H1 (cell line): ENCODE results near the gene CCT6A. TPM values are rescaled to one million over a fixed set of nuclear protein-coding genes. Genes with fewer than 3 reads are reported as not detected.

Experiments used
- CTCF ChIA-PET: fragments of 300-600 bp; sonication (Branson Sonifier 250); formaldehyde crosslinking; loops from one replicate; lab custom pipeline; 2021; ENCODE audit not compliant: partially characterized antibody; lab: Charles Lee
- POLR2A ChIA-PET: fragments of 300-600 bp; sonication (Branson Sonifier 250); formaldehyde crosslinking; loops from one replicate; lab custom pipeline; 2021; ENCODE audit warnings: inconsistent platforms; ENCODE audit not compliant: partially characterized antibody; lab: Charles Lee
- DNase-seq, 2 experiments: peaks; one replicate each; pipeline versions ENCODE4 v3.0.0 to v3.0.0-alpha.2; 2010 to 2022; ENCODE audit warnings: low spot score in 2 of 2, low read depth in 1 of 2, mixed read lengths in 1 of 2
- FAIRE-seq: peaks from 2 replicates; lab custom pipeline; 2011; peaks lifted over from hg19 to GRCh38; lab: Jason Lieb, UNC
- H2AFZ ChIP-seq: 2 replicates; pipeline ENCODE4 v1.8.1; 2012; ENCODE audit warnings: low read length, inconsistent platforms
- H2AK5ac ChIP-seq: 2 replicates; pipeline ENCODE4 v1.6.1; 2013; ENCODE audit warnings: low read depth, low read length
- H2BK120ac ChIP-seq: replicated peaks from 2 replicates; pipeline ENCODE3; 2013; ENCODE audit warnings: low read depth, low read length, inconsistent platforms
- H2BK12ac ChIP-seq: 2 replicates; pipeline ENCODE4 v1.6.1; 2013; ENCODE audit warnings: low read depth, low read length
- H2BK15ac ChIP-seq: 2 replicates; pipeline ENCODE4 v1.6.1; 2013; ENCODE audit warnings: low read length
- H2BK20ac ChIP-seq: 2 replicates; pipeline ENCODE4 v1.6.1; 2013; ENCODE audit warnings: low read length
- H2BK5ac ChIP-seq: 2 replicates; pipeline ENCODE4 v1.6.1; 2013; ENCODE audit warnings: low read depth, low read length
- H3K14ac ChIP-seq: 2 replicates; pipeline ENCODE4 v1.6.1; 2013; ENCODE audit warnings: inconsistent platforms; ENCODE audit not compliant: insufficient read length
- H3K18ac ChIP-seq: 2 replicates; pipeline ENCODE4 v1.6.1; 2013; ENCODE audit warnings: low read length; ENCODE audit errors: extremely low read depth
- H3K23ac ChIP-seq: 2 replicates; pipeline ENCODE4 v1.6.1; 2013; ENCODE audit warnings: inconsistent platforms; ENCODE audit not compliant: insufficient read length
- H3K23me2 ChIP-seq: 2 replicates; pipeline ENCODE4 v1.6.1; 2013; ENCODE audit warnings: low read depth, low read length
- H3K27ac ChIP-seq: 2 replicates; pipeline ENCODE4 v1.6.1; 2011; ENCODE audit warnings: low read depth, low read length, inconsistent platforms
- H3K27me3 ChIP-seq, 4 experiments: replicated peaks in 1 of 4; 1 replicate in 1 of 4; 2 replicates in 3 of 4; pipeline versions ENCODE4 v1.6.1 to v1.8.1; 2011 to 2013; ENCODE audit warnings: low read length in 3 of 4, mild to moderate bottlenecking in 3 of 4, inconsistent platforms in 2 of 4, mixed read lengths in 2 of 4, moderate library complexity in 1 of 4; ENCODE audit not compliant: control insufficient read depth in 3 of 4, insufficient read depth in 3 of 4; ENCODE audit errors: extremely low read depth in 1 of 4
- H3K36me3 ChIP-seq, 4 experiments: 2 replicates each; pipeline versions ENCODE4 v1.6.1 to v1.8.1; 2011 to 2013; ENCODE audit warnings: mild to moderate bottlenecking in 4 of 4, low read length in 3 of 4, moderate library complexity in 2 of 4, control low read depth in 1 of 4, inconsistent platforms in 1 of 4; ENCODE audit not compliant: insufficient read depth in 4 of 4, control insufficient read depth in 2 of 4
- H3K4ac ChIP-seq: replicated peaks from 2 replicates; pipeline ENCODE3; 2013; ENCODE audit warnings: low read length, low read depth, mixed read lengths, inconsistent platforms; ENCODE audit not compliant: insufficient read length
- H3K4me1 ChIP-seq, 4 experiments: replicated peaks in 1 of 4; 1 replicate in 1 of 4; 2 replicates in 3 of 4; pipeline versions ENCODE4 v1.6.1 to v1.8.1; 2011 to 2013; ENCODE audit warnings: low read length in 3 of 4, inconsistent platforms in 2 of 4, mixed read lengths in 1 of 4; ENCODE audit not compliant: insufficient read depth in 4 of 4, control insufficient read depth in 3 of 4
- H3K4me2 ChIP-seq, 2 experiments: 2 replicates each; pipeline versions ENCODE4 v1.6.1 to v1.8.1; 2011 to 2013; ENCODE audit warnings: low read depth in 2 of 2, low read length in 2 of 2, control low read depth in 1 of 2, inconsistent platforms in 1 of 2, mild to moderate bottlenecking in 1 of 2; ENCODE audit not compliant: insufficient read depth in 1 of 2
- H3K4me3 ChIP-seq, 4 experiments: fragments of 200-600, 300-600 bp in 1 of 4; sonication (generic), shearing (Covaris generic), sonication (Bioruptor Twin) in 1 of 4; 2 replicates each; pipeline versions ENCODE4 v1.5.1 to v1.8.1; 2011 to 2016; ENCODE audit warnings: low read length in 4 of 4, low read depth in 3 of 4, control low read depth in 2 of 4, inconsistent platforms in 2 of 4, mild to moderate bottlenecking in 2 of 4, mixed read lengths in 1 of 4, moderate library complexity in 1 of 4; ENCODE audit not compliant: insufficient read depth in 2 of 4; ENCODE audit errors: extremely low read depth in 1 of 4
- H3K56ac ChIP-seq: replicated peaks from 2 replicates; pipeline ENCODE3; 2013; ENCODE audit warnings: low read depth, mild to moderate bottlenecking, mixed read lengths, low read length, inconsistent platforms; ENCODE audit not compliant: insufficient read length
- H3K79me1 ChIP-seq: 2 replicates; pipeline ENCODE4 v1.6.1; 2013; ENCODE audit warnings: low read depth, low read length, control low read depth
- H3K79me2 ChIP-seq, 2 experiments: 2 replicates each; pipeline versions ENCODE4 v1.6.1 to v1.8.1; 2012 to 2013; ENCODE audit warnings: low read length in 2 of 2, mild to moderate bottlenecking in 2 of 2, inconsistent platforms in 1 of 2; ENCODE audit not compliant: insufficient read depth in 2 of 2, control insufficient read depth in 1 of 2
- H3K9ac ChIP-seq, 4 experiments: replicated peaks in 1 of 4; 1 replicate in 1 of 4; 2 replicates in 3 of 4; pipeline versions ENCODE4 v1.6.1 to v1.8.1; 2011 to 2013; ENCODE audit warnings: low read depth in 3 of 4, low read length in 3 of 4, control low read depth in 2 of 4, mild to moderate bottlenecking in 2 of 4, moderate library complexity in 2 of 4, inconsistent platforms in 1 of 4; ENCODE audit errors: extremely low read depth in 1 of 4
- H3K9me3 ChIP-seq, 2 experiments: 2 replicates each; pipeline versions ENCODE4 v1.6.1 to v1.8.1; 2012 to 2013; ENCODE audit warnings: mild to moderate bottlenecking in 2 of 2, moderate library complexity in 2 of 2, control low read depth in 1 of 2, inconsistent platforms in 1 of 2, low read depth in 1 of 2, low read length in 1 of 2, mixed read lengths in 1 of 2; ENCODE audit not compliant: insufficient read depth in 2 of 2
- H4K20me1 ChIP-seq, 2 experiments: replicated peaks in 1 of 2; 2 replicates each; pipeline versions ENCODE3 to v1.8.1; 2011 to 2013; ENCODE audit warnings: inconsistent platforms in 2 of 2, low read length in 2 of 2, mild to moderate bottlenecking in 1 of 2; ENCODE audit not compliant: insufficient read depth in 2 of 2, control insufficient read depth in 1 of 2
- H4K5ac ChIP-seq: 2 replicates; pipeline ENCODE4 v1.6.1; 2013; ENCODE audit warnings: low read length, low read depth, mixed read lengths, inconsistent platforms; ENCODE audit not compliant: insufficient read length
- H4K8ac ChIP-seq: 2 replicates; pipeline ENCODE4 v1.8.0; 2013; ENCODE audit warnings: mild to moderate bottlenecking, moderate library complexity, low read length, inconsistent platforms; ENCODE audit not compliant: insufficient read depth; ENCODE audit errors: extremely low read depth
- H4K91ac ChIP-seq: replicated peaks from 2 replicates; pipeline ENCODE3; 2013; ENCODE audit warnings: low read length, mixed read lengths, inconsistent platforms; ENCODE audit not compliant: insufficient read length
- GABPA ChIP-seq: IDR thresholded peaks from 2 replicates; pipeline ENCODE4 v1.6.1; 2011; ENCODE audit warnings: mild to moderate bottlenecking, low read length, moderate library complexity, borderline replicate concordance; ENCODE audit not compliant: insufficient read depth
- WGBS, 2 experiments: shearing (Covaris generic) in 1 of 2; methylation state at CpG; one replicate each; pipeline versions ENCODE4 v1.1.6 to v1.1.7; 2013 to 2015; ENCODE audit warnings: low lambda C conversion rate in 2 of 2, mixed read lengths in 2 of 2, inconsistent platforms in 1 of 2, low coverage in 1 of 2, missing lambda C conversion rate in 1 of 2; ENCODE audit not compliant: insufficient replicate concordance in 2 of 2, insufficient coverage in 1 of 2, insufficient read length in 1 of 2; ENCODE audit errors: extremely low coverage in 1 of 2, missing lambda C conversion rate in 1 of 2; 5-methylcytosine and 5-hydroxymethylcytosine counted together
- long read RNA-seq, 2 experiments: library from RNA in 1 of 2; library from capped mRNA in 1 of 2; stranded (forward); transcript quantifications; one replicate each; pipeline ENCODE4 v2.0.0, GENCODE V29; 2021; ENCODE audit warnings: inconsistent platforms in 1 of 2
- polyA minus RNA-seq, 3 experiments: library from RNA; depleted of rRNA, polyadenylated mRNA; stranded (reverse); fragments of >200 nt; gene quantifications; 1 replicate in 2 of 3; 2 replicates in 1 of 3; pipeline ENCODE4 v1.2.3, GENCODE V29; 2011
- polyA plus RNA-seq, 7 experiments: library from polyadenylated mRNA; depleted of rRNA in 3 of 7; stranded (reverse) in 5 of 7; unstranded in 2 of 7; fragments of >200 nt in 5 of 7; fragments of 200-250 nt in 2 of 7; gene quantifications; 1 replicate in 5 of 7; 2 replicates in 1 of 7; 4 replicates in 1 of 7; pipeline versions ENCODE4 v1.2.1 to v1.2.3, GENCODE V29; 2011 to 2013; ENCODE audit warnings: missing spikeins in 2 of 7, mixed read lengths in 2 of 7
- total RNA-seq: library from RNA; stranded (reverse); fragmentation: NEBNext Ultra II Directional; extraction: Animal tissue kit (Norgen Biotek cat#: 25700); gene quantifications from 2 replicates; pipeline ENCODE4 v1.2.1, GENCODE V29; 2021
- TF ChIP-seq, protein P1 (sequence below): IDR thresholded peaks from 2 replicates; pipeline ENCODE4 v1.6.1; 2012; ENCODE audit warnings: inconsistent platforms

The CCT6A gene, protein sequence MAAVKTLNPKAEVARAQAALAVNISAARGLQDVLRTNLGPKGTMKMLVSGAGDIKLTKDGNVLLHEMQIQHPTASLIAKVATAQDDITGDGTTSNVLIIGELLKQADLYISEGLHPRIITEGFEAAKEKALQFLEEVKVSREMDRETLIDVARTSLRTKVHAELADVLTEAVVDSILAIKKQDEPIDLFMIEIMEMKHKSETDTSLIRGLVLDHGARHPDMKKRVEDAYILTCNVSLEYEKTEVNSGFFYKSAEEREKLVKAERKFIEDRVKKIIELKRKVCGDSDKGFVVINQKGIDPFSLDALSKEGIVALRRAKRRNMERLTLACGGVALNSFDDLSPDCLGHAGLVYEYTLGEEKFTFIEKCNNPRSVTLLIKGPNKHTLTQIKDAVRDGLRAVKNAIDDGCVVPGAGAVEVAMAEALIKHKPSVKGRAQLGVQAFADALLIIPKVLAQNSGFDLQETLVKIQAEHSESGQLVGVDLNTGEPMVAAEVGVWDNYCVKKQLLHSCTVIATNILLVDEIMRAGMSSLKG
- 260 and 272 TPM in 2 replicates for total RNA-seq
- polyA plus RNA-seq (2011; rRNA removed) = 124 and 201 TPM in 2 replicates
- polyA plus RNA-seq (2011; cell fraction: cytosol; rRNA removed) = 224 TPM
- polyA plus RNA-seq (2011; cell fraction: nucleus; rRNA removed) = 130 TPM
- polyA plus RNA-seq (2012, experiment 1 of 2) = 266 to 398 TPM (median 305 TPM) in 4 replicates
- polyA plus RNA-seq (2012, experiment 2 of 2) = 34.0 TPM
- 275 TPM for polyA plus RNA-seq (2013, experiment 1 of 2)
- polyA plus RNA-seq (2013, experiment 2 of 2) = 270 TPM
- 223 and 281 TPM in 2 replicates for polyA minus RNA-seq (2011; rRNA and poly(A)+ RNA removed)
- 117 TPM for polyA minus RNA-seq (2011; cell fraction: cytosol; rRNA and poly(A)+ RNA removed)
- polyA minus RNA-seq (2011; cell fraction: nucleus; rRNA and poly(A)+ RNA removed) = 113 TPM
- long read RNA-seq, experiment 1, transcript CCT6A-209 (3 exons, 411 nt) = minor isoform, 12 of 373 reads
- long read RNA-seq, experiment 1, transcript CCT6A-204 (2 exons, 745 nt) = minor isoform, 8 of 373 reads
- long read RNA-seq, experiment 1, transcript CCT6A-201 (14 exons, 2,719 nt) = major isoform, 149 of 373 reads
- long read RNA-seq, experiment 1, partial matches to known transcripts = 156 of 373 reads
- long read RNA-seq, experiment 1, other reads (novel, unspliced or antisense) = 44 of 373 reads
- long read RNA-seq, experiment 2, transcript CCT6A-209 (3 exons, 411 nt) = minor isoform, 9 of 482 reads
- long read RNA-seq, experiment 2, transcript CCT6A-202 (13 exons, 2,529 nt) = minor isoform, 13 of 482 reads
- long read RNA-seq, experiment 2, transcript CCT6A-201 (14 exons, 2,719 nt) = major isoform, 370 of 482 reads
- long read RNA-seq, experiment 2, transcript CCT6A-204 (2 exons, 745 nt) = minor isoform, 8 of 482 reads
- long read RNA-seq, experiment 2, partial matches to known transcripts = 61 of 482 reads
- long read RNA-seq, experiment 2, other reads (novel, unspliced or antisense) = 21 of 482 reads

DNA sequence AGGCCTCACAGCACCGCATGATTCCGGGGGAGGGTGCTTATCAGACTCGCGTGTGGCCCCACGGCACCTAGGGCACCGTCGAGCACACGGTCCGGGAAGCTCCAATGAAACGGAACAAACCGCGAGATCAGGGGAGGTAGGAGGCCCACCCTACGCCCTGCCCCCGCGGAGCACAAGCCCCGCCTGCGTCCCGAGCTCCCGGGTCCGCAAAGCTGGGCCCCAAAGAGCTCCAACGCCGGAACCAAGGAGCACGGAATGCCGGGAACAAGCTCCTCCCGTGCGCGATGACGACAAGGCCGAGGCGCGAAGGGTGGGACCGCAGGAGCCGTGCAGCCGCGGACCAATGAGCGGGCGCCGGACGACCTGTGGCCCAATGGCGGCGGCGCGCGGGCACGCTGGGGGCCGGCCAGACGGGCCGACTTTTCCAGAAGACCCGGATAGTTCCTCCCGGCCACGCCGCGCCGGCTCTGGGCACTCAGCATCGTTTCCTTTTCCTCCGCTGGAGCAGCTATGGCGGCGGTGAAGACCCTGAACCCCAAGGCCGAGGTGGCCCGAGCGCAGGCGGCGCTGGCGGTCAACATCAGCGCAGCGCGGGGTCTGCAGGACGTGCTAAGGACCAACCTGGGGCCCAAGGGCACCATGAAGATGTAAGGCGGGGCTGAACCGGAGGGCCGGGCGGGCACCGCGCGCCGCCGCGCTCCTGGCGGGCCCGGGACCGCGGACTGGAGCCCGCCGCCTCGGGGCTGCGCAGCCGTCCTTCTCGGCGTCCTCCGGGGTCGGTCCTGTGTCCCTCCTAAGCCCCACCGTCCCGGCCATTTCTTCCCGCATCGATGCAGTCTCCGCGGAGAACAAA, at the start of gene CCT6A, which contains the start of gene PSPH:
Gene CCT6A, plus strand, starts transcription at position 427 of the 853 bp plus-strand sequence. Its CDS starts 84 bp downstream, at position 511.
Gene PSPH, minus strand, starts transcription at position 106 of the 853 bp plus-strand sequence. CDS start 30,232 bp downstream, outside the sequence.
- H4K8ac ChIP-seq = peak within 1 kb of the TSS; percentile 98
- no peak for FAIRE-seq
- H3K4ac ChIP-seq = peak within 1 kb of the TSS; percentile 94
- peak within 1 kb of the TSS; percentile 74 for H3K14ac ChIP-seq
- peak within 1 kb of the TSS; percentile 98 to 99 (median 98) for H3K9ac ChIP-seq
- POLR2A ChIA-PET = interaction anchor here (0.6 to 44.4 kb wide), 17 partner anchors 8 to 882 kb away, joined by 3 to 869 read pairs (median 4); partner anchors contain the start of genes CHCHD2, NIPSNAP2, PHKG1 and SUMF2
- H2BK20ac ChIP-seq = no peak within 1 kb of the TSS
- 2% methylated on average over 90 of the region's 97 CpGs; no CpG with 5 or more reads in 1 of the 2 experiments for WGBS, 2 experiments
- no peak within 1 kb of the TSS for H3K23ac ChIP-seq
- H2AFZ ChIP-seq = peak within 1 kb of the TSS; percentile 82; the same call in 1 of the 2 replicates
- H3K4me2 ChIP-seq = peak within 1 kb of the TSS; percentile 58 to 78
- H3K79me1 ChIP-seq = peaks cover 2% of the 10 kb centered on the region; the same call in 1 of the 2 replicates
- peak within 1 kb of the TSS; percentile 93 for H3K56ac ChIP-seq
- H4K5ac ChIP-seq = peak within 1 kb of the TSS; percentile 97
- H2BK12ac ChIP-seq = 0 out of 2 replicates have a peak within 1 kb of the TSS, but pooled peaks have one; percentile 60
- no peaks in the 10 kb centered on the region; the same call in 1 of the 2 replicates for H3K23me2 ChIP-seq
- H3K9me3 ChIP-seq = no peaks in the 10 kb centered on the region
- H2BK5ac ChIP-seq = peak within 1 kb of the TSS; percentile 99
- peak within 1 kb of the TSS; percentile 96 for H3K27ac ChIP-seq
- CTCF ChIA-PET = interaction anchor here (0.8 to 1.5 kb wide), 3 partner anchors 44 to 88 kb away, joined by 3 to 4 read pairs (median 3); no protein-coding TSS in a partner anchor
- H3K79me2 ChIP-seq = peaks cover 7 to 61% of the 10 kb centered on the region in 2 experiments
- H3K36me3 ChIP-seq = peaks cover 18 to 41% (median 31%) of the 10 kb centered on the region in 4 experiments
- peak within 1 kb of the TSS; percentile 74 to 100 (median 92) for H3K4me3 ChIP-seq
- H2BK15ac ChIP-seq = no peak within 1 kb of the TSS
- H3K18ac ChIP-seq = peak within 1 kb of the TSS; percentile 98
- H2AK5ac ChIP-seq = peak within 1 kb of the TSS; percentile 91
- H4K20me1 ChIP-seq = peaks cover 0 to 3% of the 10 kb centered on the region in 2 experiments
- peak within 1 kb of the TSS; percentile 98 for H4K91ac ChIP-seq
- H2BK120ac ChIP-seq = no peak within 1 kb of the TSS
- H3K27me3 ChIP-seq = no peaks in the 10 kb centered on the region
- peaks cover 0 to 11% (median 1%) of the 10 kb centered on the region in 4 experiments; a peak in 6 of 7 replicates for H3K4me1 ChIP-seq
- peak; percentile 95 to 96 for DNase-seq
- TF ChIP-seq, protein P1, sequence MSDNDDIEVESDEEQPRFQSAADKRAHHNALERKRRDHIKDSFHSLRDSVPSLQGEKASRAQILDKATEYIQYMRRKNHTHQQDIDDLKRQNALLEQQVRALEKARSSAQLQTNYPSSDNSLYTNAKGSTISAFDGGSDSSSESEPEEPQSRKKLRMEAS = no peak; the same call in 1 of the 2 replicates
- 0 out of 2 replicates have a peak, but pooled peaks have one; percentile 31 for TF ChIP-seq GABPA
